NCI-H460 (cell line): ENCODE data around the gene PRKCZ. TPM values are rescaled to one million over a fixed set of nuclear protein-coding genes. Genes with fewer than 3 reads are reported as not detected.

Source experiments
- DNase-seq: peaks from one replicate; pipeline ENCODE4 v3.0.0-alpha.2; 2016; ENCODE audit warnings: low read depth; ENCODE audit errors: extremely low read depth
- total RNA-seq: library from RNA; depleted of rRNA; stranded (reverse); fragments of >200 nt; shearing (Covaris generic); gene quantifications from 2 replicates; pipeline ENCODE4 v1.2.3, GENCODE V29; 2014

The PRKCZ gene
- total RNA-seq, 1 experiment from 2014 or later: 5.4 TPM

DNA sequence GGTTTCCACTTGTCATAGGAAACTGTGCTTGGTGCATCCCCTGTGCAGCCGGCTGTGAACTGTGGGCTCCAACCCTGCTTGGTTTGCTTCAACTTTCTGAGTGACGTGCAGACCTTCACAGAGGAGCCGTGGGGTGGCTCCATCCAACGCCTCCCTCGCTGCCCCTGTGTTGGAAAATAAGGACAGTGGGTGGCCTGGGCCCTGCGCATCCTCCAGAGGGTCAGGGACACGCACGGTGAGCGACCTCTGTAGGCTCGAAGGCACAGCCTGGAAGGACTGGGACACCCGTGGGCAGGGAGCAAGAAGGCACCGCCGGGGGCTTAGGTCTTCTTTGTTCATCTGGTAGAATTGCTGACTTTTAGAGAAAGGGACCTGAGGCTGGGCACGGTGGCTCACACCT lies 150.9 kb downstream of the PRKCZ start:
- DNase-seq: no peak

GRCh38 chr1:2202008-2202575 lies 151.9 kb downstream of the PRKCZ start:
- DNase-seq: no peak

GRCh38 chr1:2202843-2203601 lies 152.8 kb downstream of the PRKCZ start:
- DNase-seq: no peak

DNA sequence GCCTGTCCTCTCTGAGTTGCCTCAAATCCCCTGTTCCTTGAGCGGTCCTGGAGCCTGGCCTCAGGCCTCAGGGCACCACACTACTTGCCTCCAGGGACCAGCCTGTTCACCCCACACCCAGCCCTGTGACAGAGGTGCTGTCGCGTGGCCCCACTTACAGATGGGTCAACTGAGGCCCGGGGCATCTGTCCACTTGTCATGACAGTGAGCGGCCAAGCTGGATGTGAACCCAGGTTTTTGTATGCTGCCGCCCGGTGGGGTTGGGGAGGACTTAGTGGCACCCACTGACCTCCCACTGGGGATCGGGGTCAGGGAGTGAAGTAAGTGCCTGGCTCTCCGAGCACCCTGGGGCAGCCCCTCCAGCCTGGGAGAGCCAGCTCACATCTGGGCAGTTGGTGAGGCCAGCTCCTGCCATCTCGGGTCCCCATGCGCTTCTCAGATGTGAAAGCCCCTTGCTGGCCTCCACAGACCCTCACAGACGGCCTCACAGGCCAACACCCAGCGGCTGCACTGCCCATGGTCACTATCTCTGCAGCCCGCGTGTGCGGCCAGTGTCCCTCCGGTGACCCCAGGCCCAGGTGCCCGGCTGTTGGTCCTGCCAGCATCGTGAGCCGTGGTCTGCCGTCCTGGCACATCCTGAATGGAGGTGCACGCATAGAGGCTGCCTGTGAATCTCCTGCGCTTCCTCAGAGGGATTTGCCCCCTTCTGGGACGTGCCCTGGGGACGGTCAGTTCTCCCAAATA lies 153.6 kb downstream of the PRKCZ start:
- DNase-seq: no peak

GRCh38 chr1:2204415-2205190 lies 154.4 kb downstream of the PRKCZ start:
- DNase-seq: peak; percentile 43

GRCh38 chr1:2205191-2205952 lies 155.2 kb downstream of the PRKCZ start:
- DNase-seq: peak; percentile 88

DNA sequence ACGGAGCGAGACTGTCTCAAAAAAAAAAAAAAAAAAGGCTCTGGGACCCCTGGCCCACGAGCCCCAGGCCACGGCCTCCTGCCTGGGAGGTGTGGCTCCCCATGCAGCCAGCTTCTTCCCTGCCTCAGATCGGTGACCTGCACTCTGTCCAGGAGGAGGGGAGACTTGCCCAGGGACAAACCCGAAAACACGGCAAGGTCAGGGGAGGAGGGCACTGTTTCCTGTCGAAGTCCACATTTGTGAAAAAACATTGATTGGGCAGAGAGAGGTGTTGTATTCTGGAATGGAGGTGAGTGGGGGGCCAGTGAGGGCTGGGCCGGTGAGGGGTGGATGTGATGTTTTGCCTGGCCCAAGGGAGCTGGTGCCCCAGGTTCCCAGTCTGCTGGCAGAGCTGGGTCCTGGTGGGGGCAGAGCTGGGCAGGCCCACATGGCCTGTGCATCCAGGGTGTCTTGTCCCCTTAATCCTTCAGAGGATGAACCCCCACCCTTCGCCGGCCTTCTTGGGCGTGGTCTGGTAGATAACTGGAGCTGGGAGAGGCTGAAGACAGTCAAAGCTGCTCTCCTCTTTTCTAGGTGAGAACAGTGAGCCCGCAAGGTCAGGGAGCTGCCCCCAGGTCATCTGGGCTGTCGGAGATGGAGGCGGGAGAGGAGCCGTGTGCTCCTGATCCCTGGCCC lies 156.7 kb downstream of the PRKCZ start:
- DNase-seq: no peak

- DNase-seq: peak; percentile 65
Measured at GRCh38 chr1:2208309-2209239, 158.4 kb downstream of the PRKCZ start.

- DNase-seq: no peak
Measured at GRCh38 chr1:2209400-2210083, 159.3 kb downstream of the PRKCZ start.

GRCh38 chr1:2210084-2210653 lies 160.0 kb downstream of the PRKCZ start:
- DNase-seq: no peak

- no peak for DNase-seq
Measured at GRCh38 chr1:2210786-2211185, 160.6 kb downstream of the PRKCZ start.

- DNase-seq: no peak
Measured at GRCh38 chr1:2212274-2212531, 162.0 kb downstream of the PRKCZ start.

DNA sequence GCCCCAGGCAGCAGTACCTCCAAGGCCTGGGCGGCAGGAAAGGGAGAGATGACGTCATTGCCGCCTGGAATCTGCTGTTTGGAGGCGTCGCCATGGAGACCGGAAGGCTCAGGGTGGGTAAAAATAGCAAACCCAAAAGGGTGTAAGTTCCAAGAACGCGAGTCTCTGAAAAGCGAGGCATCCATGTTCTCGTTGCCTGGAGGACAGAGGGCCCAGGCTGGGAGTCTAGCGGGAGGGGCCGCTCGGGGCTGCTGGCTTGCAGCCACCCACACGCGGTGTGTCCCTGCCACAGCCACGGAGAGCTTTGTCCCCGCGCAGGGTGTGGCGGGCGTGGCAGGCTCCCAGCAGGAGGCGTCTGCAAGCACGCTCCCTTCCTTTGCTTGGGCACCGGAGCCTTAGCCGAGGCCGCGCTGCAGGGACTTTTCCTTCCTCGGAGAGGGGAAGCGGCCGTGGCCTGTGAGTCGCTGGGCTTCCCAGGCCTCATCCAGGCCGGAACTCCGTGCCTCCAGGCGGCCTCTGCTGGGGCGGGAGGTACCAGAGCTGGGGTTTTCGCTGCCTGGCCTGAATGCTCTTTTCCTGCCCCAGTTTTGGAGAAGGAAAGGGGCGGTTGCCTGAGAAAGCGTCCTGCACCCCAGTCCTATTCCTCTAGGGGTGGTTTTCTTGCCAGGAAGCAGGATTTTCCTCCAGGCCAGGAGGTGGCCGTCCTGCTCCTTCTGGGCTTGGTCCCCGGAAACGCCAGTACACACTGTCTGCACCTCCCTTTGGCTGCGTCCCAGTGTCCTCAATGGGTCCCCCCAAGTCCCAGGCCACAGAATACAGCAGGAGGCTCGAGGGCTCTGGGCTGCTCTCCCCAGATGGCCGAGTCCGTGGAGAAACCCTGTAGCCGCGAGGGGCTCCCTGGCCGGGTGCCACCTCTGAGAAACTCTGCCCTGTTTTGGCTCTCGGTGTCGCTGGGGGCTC lies 162.6 kb downstream of the PRKCZ start:
- DNase-seq: peak; percentile 83

GRCh38 chr1:2213576-2214505 lies 163.6 kb downstream of the PRKCZ start:
- no peak for DNase-seq

GRCh38 chr1:2214541-2215241 lies 164.5 kb downstream of the PRKCZ start:
- no peak for DNase-seq
